Measurements from ENCODE around the gene CELSR1. TPM values are rescaled to one million over a fixed set of nuclear protein-coding genes. Genes with fewer than 3 reads are reported as not detected.

Gene CELSR1
- total and polyA plus RNA-seq, 12 donors, result 0.11 to 4.3 (median 1.9) TPM

GRCh38 chr22:46409631-46410210 lies 127.7 kb downstream of the CELSR1 start:
- no peak for TF ChIP-seq POLR2A (IDR thresholded peaks at IDR 0.05)
- no peak for TF ChIP-seq CTCF (IDR thresholded peaks at IDR 0.05)
- 85 to 95% (median 94%) methylated on average over 28 to 37 of the region's 37 CpGs for WGBS, 4 donors
- intact Hi-C loops (cut with DNase I), result no loop called here

GRCh38 chr22:46408568-46409506 lies 128.6 kb downstream of the CELSR1 start:
- WGBS, 4 donors, result 83 to 86% (median 85%) methylated on average over 15 to 41 of the region's 41 CpGs
- no peak for TF ChIP-seq POLR2A (IDR thresholded peaks at IDR 0.05)
- no peak for TF ChIP-seq CTCF (IDR thresholded peaks at IDR 0.05)
- intact Hi-C loops (cut with DNase I), result no loop called here
- DNase-seq, result no peak
- Histone ChIP-seq H3K9me3 (replicated peaks in 1 of 3) (no peaks in the 10 kb centered on the region), H3K27me3 (peaks cover 5% of the 10 kb centered on the region), H3K27ac (no peak overlapping the region), H3K36me3 (replicated peaks in 1 of 2) (no peaks in the 10 kb centered on the region), H3K4me3 (no peak overlapping the region), H3K4me1 (replicated peaks in 1 of 2) (no peaks in the 10 kb centered on the region)

More at GRCh38 chr22:46409631-46410210, 127.7 kb downstream of the CELSR1 start:
- Histone ChIP-seq H3K4me3 (no peak overlapping the region), H3K27me3 (peaks cover 5% of the 10 kb centered on the region), H3K4me1 (replicated peaks in 1 of 2) (no peaks in the 10 kb centered on the region), H3K27ac (no peak overlapping the region), H3K36me3 (replicated peaks in 1 of 2) (no peaks in the 10 kb centered on the region), H3K9me3 (replicated peaks in 1 of 3) (no peaks in the 10 kb centered on the region)
- no peak for DNase-seq

GRCh38 chr22:46407748-46408147 lies 129.7 kb downstream of the CELSR1 start:
- H3K27me3 ChIP-seq, result peaks cover 5% of the 10 kb centered on the region
- no peak for DNase-seq
- intact Hi-C loops (cut with DNase I), result no loop called here
- no peaks in the 10 kb centered on the region for H3K4me1 ChIP-seq (replicated peaks in 1 of 2)
- H3K27ac ChIP-seq, result no peak overlapping the region
- 80 to 86% (median 84%) methylated on average over 16 of the region's 16 CpGs for WGBS, 4 donors
- no peak overlapping the region for H3K4me3 ChIP-seq
- H3K36me3 ChIP-seq (replicated peaks in 1 of 2), result no peaks in the 10 kb centered on the region
- TF ChIP-seq CTCF (IDR thresholded peaks at IDR 0.05) (no peak), POLR2A (IDR thresholded peaks at IDR 0.05) (no peak)
- H3K9me3 ChIP-seq (replicated peaks in 1 of 3), result no peaks in the 10 kb centered on the region

- Histone ChIP-seq H3K27me3 (peaks cover 5% of the 10 kb centered on the region), H3K36me3 (replicated peaks in 1 of 2) (no peaks in the 10 kb centered on the region), H3K4me3 (no peak overlapping the region), H3K9me3 (replicated peaks in 1 of 3) (no peaks in the 10 kb centered on the region), H3K4me1 (replicated peaks in 1 of 2) (no peaks in the 10 kb centered on the region), H3K27ac (no peak overlapping the region)
- DNase-seq, result no peak
- 77 to 90% (median 88%) methylated on average over 9 to 15 of the region's 15 CpGs for WGBS, 4 donors
- intact Hi-C loops (cut with DNase I), result no loop called here
- TF ChIP-seq POLR2A (IDR thresholded peaks at IDR 0.05), result no peak
- no peak for TF ChIP-seq CTCF (IDR thresholded peaks at IDR 0.05)
These were observed 130.6 kb downstream of the CELSR1 start for GRCh38 chr22:46406791-46407190.

Data from adrenal gland (tissue), 12 donors.